Spleen (tissue), 11 donors: ENCODE results near the gene PCDHB3. TPM values are rescaled to one million over a fixed set of nuclear protein-coding genes. Genes with fewer than 3 reads are reported as not detected.
"Not testable (repeated sequence)": the region's sequence is repeated elsewhere in the genome, so short reads cannot be mapped to it uniquely, and the experiment has no call there.

Experiments
- DNase-seq: peaks from one replicate; pipeline ENCODE4 v3.0.0-alpha.2; 2020
- H3K27ac ChIP-seq, 8 donors: fragments of 200-600 bp; sonication (generic) in 7 of 8; 1 replicate in 4 of 8; 2 replicates in 4 of 8; pipeline versions ENCODE4 v1.5.0 to v1.8.0; 2016 to 2021; ENCODE audit warnings: inconsistent platforms in 4 of 8, mild to moderate bottlenecking in 4 of 8, moderate library complexity in 1 of 8
- H3K27me3 ChIP-seq, 7 donors: fragments of 200-600 bp; sonication (generic) in 6 of 7; replicated peaks in 1 of 7; 1 replicate in 4 of 7; 2 replicates in 3 of 7; pipeline versions ENCODE4 v1.5.0 to v1.8.0; 2016 to 2021; ENCODE audit warnings: inconsistent platforms in 3 of 7, mild to moderate bottlenecking in 1 of 7
- H3K36me3 ChIP-seq, 6 donors: fragments of 200-600 bp; sonication (generic) in 5 of 6; 1 replicate in 4 of 6; 2 replicates in 2 of 6; pipeline versions ENCODE4 v1.5.0 to v1.8.0; 2016 to 2021; ENCODE audit warnings: inconsistent platforms in 2 of 6
- H3K4me1 ChIP-seq, 6 donors: fragments of 200-600 bp; sonication (generic) in 5 of 6; 1 replicate in 3 of 6; 2 replicates in 3 of 6; pipeline versions ENCODE4 v1.5.0 to v1.8.0; 2016 to 2021; ENCODE audit warnings: inconsistent platforms in 3 of 6
- H3K4me3 ChIP-seq, 8 donors: fragments of 200-600 bp; sonication (generic) in 7 of 8; 1 replicate in 4 of 8; 2 replicates in 4 of 8; pipeline versions ENCODE4 v1.5.0 to v1.8.0; 2016 to 2021; ENCODE audit warnings: inconsistent platforms in 4 of 8, mild to moderate bottlenecking in 4 of 8, moderate library complexity in 2 of 8
- H3K9me3 ChIP-seq, 8 donors: fragments of 200-600 bp; sonication (generic) in 7 of 8; 1 replicate in 4 of 8; 2 replicates in 4 of 8; pipeline versions ENCODE4 v1.5.0 to v1.8.0; 2016 to 2021; ENCODE audit warnings: inconsistent platforms in 4 of 8
- POLR2A ChIP-seq, 3 donors: fragments of 450-650 bp; IDR thresholded peaks; one replicate each; pipeline ENCODE4 v1.5.1; 2017; ENCODE audit warnings: antibody characterized with exemption in 3 of 3, mild to moderate bottlenecking in 1 of 3
- POLR2AphosphoS5 ChIP-seq, 3 donors: sonication (generic); formaldehyde crosslinking; IDR thresholded peaks; one replicate each; pipeline ENCODE4 v1.5.1; 2017; ENCODE audit warnings: antibody characterized with exemption in 3 of 3
- WGBS, 5 donors: extraction: QIAGEN DNeasy Blood & Tissue Kit in 3 of 5; methylation state at CpG; one replicate each; pipeline versions ENCODE4 v1.1.5 to v1.1.7; 2013 to 2018; 5-methylcytosine and 5-hydroxymethylcytosine counted together
- intact Hi-C: fragments of 100-400 bp; cut with DNase I; formaldehyde crosslinking; loops from one replicate; pipeline ENCODE4 v1.15.0; 2023; ENCODE audit warnings: low total_unique reads
- polyA plus RNA-seq, 3 donors: library from polyadenylated mRNA; stranded (reverse); fragments of 200-250 nt; gene quantifications; one replicate each; pipeline ENCODE4 v1.2.1, GENCODE V29; 2013
- total RNA-seq, 7 donors: library from RNA; depleted of rRNA in 3 of 7; stranded (reverse); fragments of >200 nt in 3 of 7; fragmentation: NEBNext Ultra II Directional in 4 of 7; extraction: Animal tissue kit (Norgen Biotek cat#: 25700) in 4 of 7; gene quantifications; one replicate each; pipeline versions ENCODE4 v1.1.0 to v1.2.1, GENCODE V29; 2016 to 2021
- TF ChIP-seq, protein P1 (sequence below), 11 experiments: fragments of 200-600 bp in 7 of 11; fragments of 450-650 bp in 4 of 11; sonication (generic) in 4 of 11; IDR thresholded peaks in 8 of 11; conservative IDR thresholded peaks in 3 of 11; 1 replicate in 7 of 11; 2 replicates in 4 of 11; pipeline versions ENCODE4 v1.4.0 to v1.8.0; 2016 to 2021; ENCODE audit warnings: antibody characterized with exemption in 11 of 11, inconsistent platforms in 4 of 11, mild to moderate bottlenecking in 1 of 11
- donor health status: healthy with polysubstance abuse.
- donor health status: DM: no; HTN: no; CAD: no; lungs with moderate emphysema.
- donor health status: DM: no; HTN: no; CAD: no.
- donor health status: Bipolar disorder and iron deficiency.
- donor health status: healthy.
- donor health status: DM: no; HTN: no; CAD: no.
- donor health status: DM: yes; HTN: yes; CAD: no.

The PCDHB3 gene
- total and polyA plus RNA-seq, 10 donors, result 0.08 to 3.1 (median 0.97) TPM; not detected in 1

DNA sequence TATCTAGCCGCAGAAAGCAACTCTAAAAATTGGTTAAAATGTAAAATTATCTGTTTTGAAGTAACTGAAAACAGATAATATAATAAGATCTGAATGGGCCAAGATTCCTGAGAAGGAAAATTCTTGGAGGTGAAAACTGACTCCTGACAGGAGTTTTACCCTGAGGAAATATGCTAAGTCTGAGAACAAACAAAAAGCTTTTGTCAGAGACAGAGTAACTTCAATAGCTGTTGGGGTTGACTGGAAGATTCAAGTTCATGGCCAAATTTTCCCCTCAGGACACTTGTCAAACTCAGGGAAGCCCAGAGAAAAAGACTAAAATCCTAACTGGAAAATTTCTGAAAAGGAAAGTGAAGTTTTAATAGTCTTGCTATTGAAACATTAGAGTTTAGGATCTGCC, 27.0 kb downstream of the PCDHB3 start:
- 81 to 96% (median 89%) methylated on average over 1 of the region's 1 CpG for WGBS, 5 donors

DNA sequence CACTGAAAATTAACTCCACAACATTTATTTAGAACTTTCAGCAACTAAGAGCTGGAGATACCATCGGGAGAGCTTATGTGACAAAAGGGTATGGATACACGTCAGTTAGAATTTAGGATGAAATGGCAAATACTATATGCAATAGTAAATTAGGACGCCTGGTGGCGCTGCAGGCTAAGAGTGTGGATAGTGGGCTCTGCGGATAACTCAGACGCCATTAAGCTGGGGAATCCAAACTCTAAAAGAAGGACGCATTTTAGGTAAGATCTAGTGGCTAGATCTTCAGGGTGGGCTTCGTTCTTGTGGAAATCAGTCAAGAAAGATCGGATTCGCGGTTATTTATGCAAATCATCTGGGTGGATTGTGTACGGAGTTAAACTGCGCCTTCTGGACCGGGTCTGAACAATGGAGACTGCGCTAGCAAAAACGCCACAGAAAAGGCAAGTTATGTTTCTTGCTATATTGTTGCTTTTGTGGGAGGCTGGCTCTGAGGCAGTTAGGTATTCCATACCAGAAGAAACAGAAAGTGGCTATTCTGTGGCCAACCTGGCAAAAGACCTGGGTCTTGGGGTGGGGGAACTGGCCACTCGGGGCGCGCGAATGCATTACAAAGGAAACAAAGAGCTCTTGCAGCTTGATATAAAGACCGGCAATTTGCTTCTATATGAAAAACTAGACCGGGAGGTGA, 34.9 kb downstream of the PCDHB3 start, which contains the start of gene PCDHB5:
PCDHB5 (plus strand) TSS at position 177 of the 688 bp plus-strand sequence; CDS start at position 406, 229 bp downstream.
- intact Hi-C loops, result no loop called here
- no peaks in the 10 kb centered on the region for H3K4me1 ChIP-seq
- peak within 1 kb of the TSS in 4 of 8 donors; percentile 17 to 54 (median 28) for H3K4me3 ChIP-seq
- 18 to 30% (median 25%) methylated on average over 22 of the region's 22 CpGs for WGBS, 5 donors
- TF ChIP-seq, protein P1, sequence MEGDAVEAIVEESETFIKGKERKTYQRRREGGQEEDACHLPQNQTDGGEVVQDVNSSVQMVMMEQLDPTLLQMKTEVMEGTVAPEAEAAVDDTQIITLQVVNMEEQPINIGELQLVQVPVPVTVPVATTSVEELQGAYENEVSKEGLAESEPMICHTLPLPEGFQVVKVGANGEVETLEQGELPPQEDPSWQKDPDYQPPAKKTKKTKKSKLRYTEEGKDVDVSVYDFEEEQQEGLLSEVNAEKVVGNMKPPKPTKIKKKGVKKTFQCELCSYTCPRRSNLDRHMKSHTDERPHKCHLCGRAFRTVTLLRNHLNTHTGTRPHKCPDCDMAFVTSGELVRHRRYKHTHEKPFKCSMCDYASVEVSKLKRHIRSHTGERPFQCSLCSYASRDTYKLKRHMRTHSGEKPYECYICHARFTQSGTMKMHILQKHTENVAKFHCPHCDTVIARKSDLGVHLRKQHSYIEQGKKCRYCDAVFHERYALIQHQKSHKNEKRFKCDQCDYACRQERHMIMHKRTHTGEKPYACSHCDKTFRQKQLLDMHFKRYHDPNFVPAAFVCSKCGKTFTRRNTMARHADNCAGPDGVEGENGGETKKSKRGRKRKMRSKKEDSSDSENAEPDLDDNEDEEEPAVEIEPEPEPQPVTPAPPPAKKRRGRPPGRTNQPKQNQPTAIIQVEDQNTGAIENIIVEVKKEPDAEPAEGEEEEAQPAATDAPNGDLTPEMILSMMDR (IDR thresholded peaks at IDR 0.05 in 8 of 11, conservative IDR thresholded peaks at IDR 0.05 in 3 of 11), result peak in 5 of 11 experiments; percentile 11 to 39 (median 28)
- no peak for TF ChIP-seq POLR2A (IDR thresholded peaks at IDR 0.05)
- no peak for TF ChIP-seq POLR2AphosphoS5 (IDR thresholded peaks at IDR 0.05)
- no peak for DNase-seq
- no peak within 1 kb of the TSS for H3K27ac ChIP-seq
- H3K36me3 ChIP-seq, result no peaks in the 10 kb centered on the region
- peaks cover 0 to 94% (median 75%) of the 10 kb centered on the region in 8 donors for H3K9me3 ChIP-seq
- peaks cover 0 to 12% (median 0%) of the 10 kb centered on the region in 7 donors for H3K27me3 ChIP-seq

More for the DNA sequence above, 27.0 kb downstream of the PCDHB3 start:
- Histone ChIP-seq H3K27ac (no peak overlapping the region), H3K27me3 (peaks cover 0 to 36% (median 0%) of the 10 kb centered on the region in 7 donors), H3K36me3 (no peaks in the 10 kb centered on the region), H3K4me3 (no peak overlapping the region), H3K4me1 (no peaks in the 10 kb centered on the region), H3K9me3 (peaks cover 0 to 52% (median 29%) of the 10 kb centered on the region in 8 donors)
- TF ChIP-seq POLR2A (IDR thresholded peaks at IDR 0.05) (no peak), POLR2AphosphoS5 (IDR thresholded peaks at IDR 0.05) (no peak)
- DNase-seq, result no peak
- intact Hi-C loops, result no loop called here

DNA sequence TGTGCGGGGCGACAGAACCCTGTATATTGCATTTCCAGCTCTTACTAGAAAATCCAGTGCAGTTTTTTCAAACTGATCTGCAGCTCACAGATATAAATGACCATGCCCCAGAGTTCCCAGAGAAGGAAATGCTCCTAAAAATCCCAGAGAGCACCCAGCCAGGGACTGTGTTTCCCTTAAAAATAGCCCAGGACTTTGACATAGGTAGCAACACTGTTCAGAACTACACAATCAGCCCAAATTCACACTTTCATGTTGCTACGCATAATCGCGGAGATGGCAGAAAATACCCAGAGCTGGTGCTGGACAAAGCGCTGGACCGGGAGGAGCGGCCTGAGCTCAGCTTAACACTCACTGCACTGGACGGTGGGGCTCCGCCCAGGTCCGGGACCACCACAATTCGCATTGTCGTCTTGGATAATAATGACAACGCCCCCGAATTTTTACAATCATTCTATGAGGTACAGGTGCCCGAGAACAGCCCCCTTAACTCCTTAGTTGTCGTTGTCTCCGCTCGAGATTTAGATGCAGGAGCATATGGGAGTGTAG, 35.5 kb downstream of the PCDHB3 start:
- peaks cover 0 to 96% (median 72%) of the 10 kb centered on the region in 8 donors for H3K9me3 ChIP-seq
- H3K27me3 ChIP-seq, result peaks cover 0 to 12% (median 0%) of the 10 kb centered on the region in 7 donors
- H3K4me1 ChIP-seq, result no peaks in the 10 kb centered on the region
- intact Hi-C loops, result no loop called here
- WGBS, 5 donors, result 43 to 63% (median 50%) methylated on average over 19 of the region's 19 CpGs
- H3K4me3 ChIP-seq, result peak overlapping the region in 3 of 8 donors; percentile 22 to 54 (median 33)
- DNase-seq, result no peak
- no peaks in the 10 kb centered on the region for H3K36me3 ChIP-seq
- H3K27ac ChIP-seq, result no peak overlapping the region
- TF ChIP-seq POLR2A (IDR thresholded peaks at IDR 0.05) (no peak), POLR2AphosphoS5 (IDR thresholded peaks at IDR 0.05) (no peak)
- TF ChIP-seq, protein P1 (IDR thresholded peaks at IDR 0.05 in 8 of 11, conservative IDR thresholded peaks at IDR 0.05 in 3 of 11), result no peak

DNA sequence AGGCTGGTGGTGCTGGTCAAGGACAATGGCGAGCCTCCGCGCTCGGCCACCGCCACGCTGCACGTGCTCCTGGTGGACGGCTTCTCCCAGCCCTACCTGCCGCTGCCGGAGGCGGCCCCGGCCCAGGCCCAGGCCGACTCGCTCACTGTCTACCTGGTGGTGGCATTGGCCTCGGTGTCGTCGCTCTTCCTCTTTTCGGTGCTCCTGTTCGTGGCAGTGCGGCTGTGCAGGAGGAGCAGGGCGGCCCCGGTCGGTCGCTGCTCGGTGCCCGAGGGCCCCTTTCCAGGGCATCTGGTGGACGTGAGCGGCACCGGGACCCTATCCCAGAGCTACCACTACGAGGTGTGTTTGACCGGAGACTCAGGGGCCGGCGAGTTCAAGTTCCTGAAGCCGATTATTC, 37.1 kb downstream of the PCDHB3 start:
- H3K27me3 ChIP-seq, result peaks cover 0 to 19% (median 0%) of the 10 kb centered on the region in 7 donors
- DNase-seq, H3K4me1 ChIP-seq, H3K4me3 ChIP-seq, H3K36me3 ChIP-seq, intact Hi-C loops, H3K27ac ChIP-seq: not testable (repeated sequence)
- H3K9me3 ChIP-seq, result peaks cover 0 to 98% (median 70%) of the 10 kb centered on the region in 8 donors
- 42 to 66% (median 50%) methylated on average over 16 to 34 of the region's 34 CpGs for WGBS, 5 donors

DNA sequence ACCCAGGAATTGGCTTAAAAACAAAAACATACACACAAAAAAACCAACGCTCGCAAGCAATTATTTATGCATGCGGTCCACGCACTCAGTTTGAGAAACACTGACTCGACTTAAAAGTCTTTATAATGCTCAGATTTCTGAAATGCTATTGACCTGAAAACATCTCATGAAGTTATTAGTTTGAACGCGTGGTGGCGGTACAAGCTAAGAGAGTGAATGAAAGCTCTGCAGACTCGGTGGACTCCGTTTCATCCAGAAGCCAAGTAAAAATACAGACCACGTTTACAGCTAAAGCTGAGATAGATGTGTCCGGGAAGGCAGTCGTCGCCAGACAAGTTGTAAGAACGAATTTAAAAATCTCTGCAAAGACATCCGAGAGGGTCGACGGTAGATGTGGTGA, 49.5 kb downstream of the PCDHB3 start, which contains the start of gene PCDHB6:
PCDHB6 (plus strand) TSS at position 246 of the 400 bp plus-strand sequence. CDS start 201 bp downstream, outside the sequence.
- Histone ChIP-seq H3K4me3 (peak within 1 kb of the TSS in 1 of 8 donors; percentile 12), H3K27me3 (peaks cover 0 to 58% (median 0%) of the 10 kb centered on the region in 7 donors), H3K27ac (no peak within 1 kb of the TSS), H3K36me3 (no peaks in the 10 kb centered on the region), H3K9me3 (peaks cover 0 to 85% (median 50%) of the 10 kb centered on the region in 8 donors), H3K4me1 (no peaks in the 10 kb centered on the region)
- intact Hi-C loops, result no loop called here
- WGBS, 5 donors, result 13 to 25% (median 19%) methylated on average over 18 of the region's 18 CpGs
- TF ChIP-seq POLR2AphosphoS5 (IDR thresholded peaks at IDR 0.05), result no peak
- no peak for TF ChIP-seq POLR2A (IDR thresholded peaks at IDR 0.05)
- TF ChIP-seq, protein P1 (IDR thresholded peaks at IDR 0.05 in 8 of 11, conservative IDR thresholded peaks at IDR 0.05 in 3 of 11), result peak in 1 of 11 experiments; percentile 14
- DNase-seq, result no peak
